Kidney (tissue), 14 donors: Measurements from ENCODE around the gene APBB2. TPM values are rescaled to one million over a fixed set of nuclear protein-coding genes. Genes with fewer than 3 reads are reported as not detected.

ENCODE experiments used
- DNase-seq, 5 donors: peaks; one replicate each; pipeline ENCODE4 v3.0.0-alpha.2; 2013 to 2020
- FAIRE-seq: peaks from 2 replicates; lab custom pipeline; 2012; peaks lifted over from hg19 to GRCh38; lab: Jason Lieb, UNC
- H3K27ac ChIP-seq, 2 donors: one replicate each; pipeline ENCODE4 v1.7.0; 2013; ENCODE audit warnings: low read depth in 2 of 2, low read length in 2 of 2, inconsistent platforms in 1 of 2
- H3K27me3 ChIP-seq: one replicate; pipeline ENCODE4 v1.7.1; 2013; ENCODE audit warnings: low read length, inconsistent platforms; ENCODE audit not compliant: control insufficient read depth, insufficient read depth
- H3K36me3 ChIP-seq, 3 donors: one replicate each; pipeline versions ENCODE4 v1.7.0 to v1.7.1; 2013; ENCODE audit warnings: low read length in 3 of 3, control low read depth in 1 of 3, inconsistent platforms in 1 of 3; ENCODE audit not compliant: insufficient read depth in 3 of 3, control insufficient read depth in 2 of 3
- H3K4me1 ChIP-seq, 3 donors: one replicate each; pipeline versions ENCODE4 v1.7.0 to v1.7.1; 2013; ENCODE audit warnings: low read length in 3 of 3, inconsistent platforms in 1 of 3, low read depth in 1 of 3; ENCODE audit not compliant: control insufficient read depth in 2 of 3, insufficient read depth in 2 of 3
- H3K4me3 ChIP-seq, 3 donors: one replicate each; pipeline versions ENCODE4 v1.7.0 to v1.8.1; 2013; ENCODE audit warnings: low read length in 3 of 3, control low read depth in 1 of 3, inconsistent platforms in 1 of 3
- H3K9ac ChIP-seq, 3 donors: one replicate each; pipeline versions ENCODE4 v1.7.0 to v1.7.1; 2013; ENCODE audit warnings: low read length in 3 of 3, control low read depth in 1 of 3, inconsistent platforms in 1 of 3
- H3K9me3 ChIP-seq, 3 donors: one replicate each; pipeline versions ENCODE4 v1.7.0 to v1.7.1; 2013; ENCODE audit warnings: low read length in 3 of 3, control low read depth in 1 of 3, inconsistent platforms in 1 of 3; ENCODE audit not compliant: control insufficient read depth in 2 of 3, insufficient read depth in 1 of 3
- intact Hi-C: fragments of 100-400 bp; cut with DNase I; formaldehyde crosslinking; loops from one replicate; pipeline ENCODE4 v1.11.1; 2022
- polyA plus RNA-seq: library from polyadenylated mRNA; stranded (reverse); fragments of 350-450 nt; fragmentation: Illumina TruSeq; extraction: RNeasy Lipid Tissue Mini Kit (QIAGEN cat#74804); gene quantifications from one replicate; pipeline ENCODE4 v1.2.3, GENCODE V29; 2014; ENCODE audit warnings: low read depth, low replicate concordance; ENCODE audit not compliant: insufficient read depth
- total RNA-seq: library from RNA; stranded (reverse); fragmentation: NEBNext Ultra II Directional; extraction: Animal tissue kit (Norgen Biotek cat#: 25700); gene quantifications from one replicate; pipeline ENCODE4 v1.2.1, GENCODE V29; 2021
- TF ChIP-seq, protein P1 (sequence below): IDR thresholded peaks from 3 replicates; pipeline ENCODE4 v1.5.1; 2012; ENCODE audit warnings: mild to moderate bottlenecking, moderate library complexity, borderline replicate concordance; ENCODE audit not compliant: insufficient read depth; ENCODE audit errors: extremely low read depth
- donor health status: control.
- donor health status: control.
- donor health status: control.
- donor health status: control.
- donor health status: control.
- donor health status: DM: yes; HTN: yes; CAD: no.
- donor health status: Normal renal cell carcinoma (clear cell type).

The APBB2 gene
- total and polyA plus RNA-seq, 2 donors from 2014 or later, result 13.4 to 65.6 TPM

DNA sequence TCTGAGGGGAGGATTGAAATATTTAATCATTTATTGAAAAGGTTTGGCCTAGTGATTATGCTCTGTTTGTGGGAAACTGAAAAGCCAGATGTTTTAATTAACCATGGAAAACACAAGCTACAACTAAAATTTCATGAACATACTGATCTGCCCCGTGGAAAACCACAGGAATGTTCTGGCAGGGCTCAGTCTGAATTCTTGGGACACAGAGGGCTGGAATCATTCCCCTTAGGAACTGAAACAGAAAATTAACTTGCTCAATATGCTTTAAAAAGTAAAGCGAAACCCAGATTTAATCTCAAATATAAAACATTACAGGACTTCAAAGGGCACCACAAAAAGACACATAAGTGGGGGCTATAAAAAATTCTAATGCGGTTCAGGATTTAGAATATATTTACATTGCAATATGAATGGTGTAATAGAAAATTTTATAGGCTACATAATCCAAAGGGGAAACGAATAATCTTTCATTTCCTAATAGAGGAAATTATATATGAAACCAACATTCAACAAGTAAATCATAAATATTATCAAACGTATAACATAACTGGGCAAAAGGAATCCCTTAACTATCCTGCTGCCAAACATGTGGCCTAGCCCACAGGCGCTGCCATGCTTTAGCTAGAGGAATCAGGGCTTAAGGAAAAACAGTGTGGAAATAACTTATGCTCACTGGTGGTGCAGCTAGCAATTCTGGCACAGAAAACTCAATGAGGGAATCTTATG lies 70.9 kb downstream of the APBB2 start:
- no peaks in the 10 kb centered on the region for H3K36me3 ChIP-seq
- FAIRE-seq, result peak; percentile 53
- TF ChIP-seq, protein P1, sequence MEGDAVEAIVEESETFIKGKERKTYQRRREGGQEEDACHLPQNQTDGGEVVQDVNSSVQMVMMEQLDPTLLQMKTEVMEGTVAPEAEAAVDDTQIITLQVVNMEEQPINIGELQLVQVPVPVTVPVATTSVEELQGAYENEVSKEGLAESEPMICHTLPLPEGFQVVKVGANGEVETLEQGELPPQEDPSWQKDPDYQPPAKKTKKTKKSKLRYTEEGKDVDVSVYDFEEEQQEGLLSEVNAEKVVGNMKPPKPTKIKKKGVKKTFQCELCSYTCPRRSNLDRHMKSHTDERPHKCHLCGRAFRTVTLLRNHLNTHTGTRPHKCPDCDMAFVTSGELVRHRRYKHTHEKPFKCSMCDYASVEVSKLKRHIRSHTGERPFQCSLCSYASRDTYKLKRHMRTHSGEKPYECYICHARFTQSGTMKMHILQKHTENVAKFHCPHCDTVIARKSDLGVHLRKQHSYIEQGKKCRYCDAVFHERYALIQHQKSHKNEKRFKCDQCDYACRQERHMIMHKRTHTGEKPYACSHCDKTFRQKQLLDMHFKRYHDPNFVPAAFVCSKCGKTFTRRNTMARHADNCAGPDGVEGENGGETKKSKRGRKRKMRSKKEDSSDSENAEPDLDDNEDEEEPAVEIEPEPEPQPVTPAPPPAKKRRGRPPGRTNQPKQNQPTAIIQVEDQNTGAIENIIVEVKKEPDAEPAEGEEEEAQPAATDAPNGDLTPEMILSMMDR, result no peak
- H3K9me3 ChIP-seq, result no peaks in the 10 kb centered on the region
- DNase-seq, result peak in 2 of 5 donors; percentile 77 to 92
- peaks cover 0 to 34% (median 31%) of the 10 kb centered on the region in 3 donors for H3K4me1 ChIP-seq
- no peak overlapping the region for H3K4me3 ChIP-seq
- no peaks in the 10 kb centered on the region for H3K27me3 ChIP-seq
- intact Hi-C loops, result no loop called here
- no peak overlapping the region for H3K9ac ChIP-seq
- H3K27ac ChIP-seq, result peak overlapping the region; percentile 78 to 82

DNA sequence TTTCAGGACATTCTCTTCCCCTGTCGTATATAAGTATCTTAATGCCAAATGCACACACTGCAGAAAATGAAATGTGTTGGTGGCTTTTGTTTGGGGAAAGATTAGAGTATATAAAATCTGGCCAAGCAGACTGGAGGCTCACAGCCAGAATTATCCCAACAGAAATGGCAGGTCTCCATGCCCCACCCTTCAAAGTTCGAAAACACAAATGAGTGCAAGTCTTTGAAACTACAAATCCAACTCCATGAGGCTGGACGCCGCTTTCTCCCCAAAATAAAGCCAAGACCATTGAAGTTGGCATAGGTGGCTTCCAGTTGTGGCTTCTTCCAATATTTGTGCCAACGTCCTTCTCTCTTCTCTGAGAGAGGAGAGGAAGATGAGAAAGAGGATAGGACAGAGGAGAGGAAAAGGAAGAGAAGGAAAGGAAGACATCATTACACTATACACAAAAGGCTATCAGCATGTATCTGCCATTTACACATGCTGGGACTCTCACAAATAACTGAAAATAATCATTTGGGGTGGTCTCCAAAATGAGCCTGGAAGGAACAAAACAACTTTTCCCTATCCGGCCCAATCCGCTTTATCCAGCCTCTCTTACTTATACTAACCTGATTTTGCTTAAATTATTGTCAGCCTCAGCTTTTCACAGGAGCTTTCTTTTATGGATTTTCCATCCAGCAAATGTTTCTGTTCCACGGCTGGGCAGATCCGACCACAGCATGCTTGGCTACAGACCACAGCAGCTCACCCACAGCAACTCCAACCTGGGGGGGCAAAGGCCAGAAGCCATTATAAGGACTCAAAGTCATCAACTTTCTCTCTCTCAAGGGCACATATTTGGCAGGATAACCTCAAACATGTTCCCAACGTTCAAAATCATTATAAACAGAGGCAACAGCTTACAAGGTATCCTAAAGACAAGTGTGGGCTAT lies 71.7 kb downstream of the APBB2 start:
- H3K27me3 ChIP-seq, result no peaks in the 10 kb centered on the region
- peak overlapping the region; percentile 78 to 82 for H3K27ac ChIP-seq
- H3K9me3 ChIP-seq, result no peaks in the 10 kb centered on the region
- no peak overlapping the region for H3K9ac ChIP-seq
- intact Hi-C loops, result no loop called here
- no peaks in the 10 kb centered on the region for H3K36me3 ChIP-seq
- H3K4me1 ChIP-seq, result peaks cover 0 to 28% (median 27%) of the 10 kb centered on the region in 3 donors
- FAIRE-seq (no peak), DNase-seq (peak in 2 of 5 donors; percentile 55 to 62)
- TF ChIP-seq, protein P1, result no peak
- peak overlapping the region in 1 of 3 donors; percentile 3 for H3K4me3 ChIP-seq

DNA sequence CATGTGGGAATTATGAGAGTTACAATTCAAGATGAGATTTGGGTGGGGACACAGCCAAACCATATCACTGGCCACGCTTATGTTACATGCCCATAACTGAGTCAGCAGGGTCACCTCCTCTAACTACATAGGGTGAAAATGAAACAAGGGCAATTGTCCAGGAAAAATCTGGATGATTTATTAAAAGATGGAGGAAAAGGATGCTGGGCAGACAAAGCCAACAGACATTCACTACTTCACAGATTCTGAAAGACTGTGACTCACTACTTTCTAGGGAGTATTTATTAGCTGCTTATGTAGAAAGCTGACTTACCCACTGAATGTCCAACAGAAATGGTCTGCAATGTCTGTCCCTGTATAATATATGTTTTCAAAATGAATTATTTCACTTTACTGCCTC lies 72.4 kb downstream of the APBB2 start:
- no peaks in the 10 kb centered on the region for H3K36me3 ChIP-seq

More for the DNA sequence above, 72.4 kb downstream of the APBB2 start:
- DNase-seq (no peak), FAIRE-seq (no peak)
- Histone ChIP-seq H3K9ac (no peak overlapping the region), H3K27me3 (no peaks in the 10 kb centered on the region), H3K9me3 (no peaks in the 10 kb centered on the region), H3K27ac (peak overlapping the region; percentile 78 to 82), H3K4me3 (no peak overlapping the region), H3K4me1 (peaks cover 0 to 28% (median 27%) of the 10 kb centered on the region in 3 donors)
- intact Hi-C loops, result no loop called here
- TF ChIP-seq, protein P1, result no peak
